ENCODE data around the gene CNRIP1. TPM values are rescaled to one million over a fixed set of nuclear protein-coding genes. Genes with fewer than 3 reads are reported as not detected.
A peak's percentile ranks its signal among the peaks of the same experiment; 100 is the strongest.
"Not testable (repeated sequence)": the region's sequence is repeated elsewhere in the genome, so short reads cannot be mapped to it uniquely, and the experiment has no call there.

The CNRIP1 gene
- total RNA-seq, 1 donor = not detected

DNA sequence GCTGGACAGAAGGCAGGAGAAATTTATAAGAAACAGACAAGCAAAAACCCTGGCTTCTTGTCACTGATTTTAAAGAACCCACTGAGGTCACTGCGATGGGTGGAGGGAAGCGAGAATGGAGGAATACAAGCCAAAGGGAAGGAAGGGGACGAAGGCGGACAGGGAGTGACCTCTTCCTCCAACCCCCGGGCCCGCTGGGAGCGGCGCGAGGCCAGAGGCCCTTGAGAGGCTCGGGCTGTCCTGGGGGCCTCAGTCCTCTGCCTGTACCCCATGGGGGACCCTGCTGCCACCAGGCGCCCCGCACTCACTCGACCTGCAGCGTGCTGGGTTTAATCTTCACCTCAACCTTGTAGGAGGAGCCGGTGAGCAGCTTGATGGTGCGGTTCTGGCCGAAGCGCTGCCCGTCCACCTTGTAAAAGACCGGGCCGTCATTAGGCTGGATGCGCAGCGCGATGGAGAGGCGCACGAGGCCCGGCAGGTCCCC lies 793 bp downstream of the CNRIP1 start:
- Histone ChIP-seq H3K27me3 (ENCODE audit: insufficient read depth, low read length) (peaks cover 41% of the 10 kb centered on the region), H3K4me1 (ENCODE audit: insufficient read depth, low read length) (peaks cover 20% of the 10 kb centered on the region), H3K4me3 (ENCODE audit: low read length) (peak overlapping the region; percentile 35), H3K9me3 (ENCODE audit: low read depth, low read length) (no peaks in the 10 kb centered on the region)

DNA sequence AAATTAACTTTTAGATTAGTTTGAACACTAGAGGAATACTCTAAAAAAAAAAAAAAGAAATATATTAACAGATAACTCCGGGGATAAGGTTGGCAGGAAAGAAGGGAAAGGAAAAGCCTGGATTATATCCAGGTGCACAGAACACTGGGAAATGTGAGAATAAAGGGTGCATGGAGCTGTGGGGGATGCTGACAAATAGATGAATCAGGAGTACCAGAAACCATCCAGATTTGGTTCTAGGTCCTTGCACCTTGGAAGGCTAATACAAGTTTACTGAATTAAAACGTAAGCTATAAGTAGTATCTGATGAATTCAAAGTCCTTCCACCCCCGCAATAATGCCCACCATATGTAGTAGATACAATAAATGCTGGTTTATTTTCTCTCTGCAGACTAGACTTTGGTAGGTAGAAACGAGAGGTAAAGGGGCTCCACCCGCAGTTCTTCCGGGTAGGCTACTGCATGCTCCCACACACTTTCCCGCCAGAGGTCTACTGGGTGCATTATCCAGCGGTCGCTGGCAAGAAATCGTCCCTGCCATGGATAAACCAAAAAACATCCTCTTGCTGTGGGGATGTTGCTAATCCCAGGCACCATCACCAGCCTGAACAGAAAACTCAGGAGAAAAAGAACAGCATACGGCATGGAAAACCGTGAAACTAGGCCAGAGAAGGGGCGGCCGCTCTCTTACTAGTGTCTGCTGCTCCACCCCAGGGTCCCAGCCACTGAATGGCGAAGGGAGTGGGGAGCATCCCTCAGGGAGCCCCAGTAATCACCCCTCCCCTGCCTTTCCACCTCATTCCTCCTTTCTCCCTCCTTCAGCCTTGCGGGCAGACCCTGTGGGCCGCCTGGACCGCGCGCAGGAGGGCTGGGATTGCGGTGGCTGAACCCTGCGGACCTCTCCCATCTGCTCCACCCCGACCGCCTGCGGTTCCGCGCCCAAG lies 1.5 kb downstream of the CNRIP1 start:
- Histone ChIP-seq H3K4me1 (ENCODE audit: insufficient read depth, low read length) (peaks cover 20% of the 10 kb centered on the region), H3K27me3 (ENCODE audit: insufficient read depth, low read length) (peaks cover 41% of the 10 kb centered on the region), H3K4me3 (ENCODE audit: low read length) (no peak overlapping the region), H3K9me3 (ENCODE audit: low read depth, low read length) (no peaks in the 10 kb centered on the region)

- peaks cover 20% of the 10 kb centered on the region for H3K4me1 ChIP-seq (ENCODE audit: insufficient read depth, low read length)
- peaks cover 45% of the 10 kb centered on the region for H3K27me3 ChIP-seq (ENCODE audit: insufficient read depth, low read length)
- H3K4me3 ChIP-seq (ENCODE audit: low read length) = no peak overlapping the region
- no peaks in the 10 kb centered on the region for H3K9me3 ChIP-seq (ENCODE audit: low read depth, low read length)
Observed at GRCh38 chr2:68316111-68316510, 3.6 kb downstream of the CNRIP1 start.

GRCh38 chr2:68311033-68311432 lies 8.7 kb downstream of the CNRIP1 start:
- no peaks in the 10 kb centered on the region for H3K9me3 ChIP-seq (ENCODE audit: low read depth, low read length)
- H3K4me3 ChIP-seq (ENCODE audit: low read length) = no peak overlapping the region
- H3K27me3 ChIP-seq (ENCODE audit: insufficient read depth, low read length) = peaks cover 10% of the 10 kb centered on the region
- H3K4me1 ChIP-seq (ENCODE audit: insufficient read depth, low read length) = no peaks in the 10 kb centered on the region

- Histone ChIP-seq H3K4me1 (ENCODE audit: insufficient read depth, low read length) (no peaks in the 10 kb centered on the region), H3K9me3 (ENCODE audit: low read depth, low read length) (no peaks in the 10 kb centered on the region), H3K4me3 (ENCODE audit: low read length) (no peak overlapping the region), H3K27me3 (ENCODE audit: insufficient read depth, low read length) (peaks cover 7% of the 10 kb centered on the region)
Observed at GRCh38 chr2:68309426-68309825, 10.3 kb downstream of the CNRIP1 start.

- H3K4me1 ChIP-seq (ENCODE audit: insufficient read depth, low read length); H3K4me3 ChIP-seq (ENCODE audit: low read length); H3K27me3 ChIP-seq (ENCODE audit: insufficient read depth, low read length); H3K9me3 ChIP-seq (ENCODE audit: low read depth, low read length): not testable (repeated sequence)
Observed at GRCh38 chr2:68303902-68304272, 15.9 kb downstream of the CNRIP1 start.

GRCh38 chr2:68303033-68303901 lies 16.5 kb downstream of the CNRIP1 start:
- H3K4me1 ChIP-seq (ENCODE audit: insufficient read depth, low read length) = no peaks in the 10 kb centered on the region
- H3K9me3 ChIP-seq (ENCODE audit: low read depth, low read length) = no peaks in the 10 kb centered on the region
- peaks cover 3% of the 10 kb centered on the region for H3K27me3 ChIP-seq (ENCODE audit: insufficient read depth, low read length)
- no peak overlapping the region for H3K4me3 ChIP-seq (ENCODE audit: low read length)

DNA sequence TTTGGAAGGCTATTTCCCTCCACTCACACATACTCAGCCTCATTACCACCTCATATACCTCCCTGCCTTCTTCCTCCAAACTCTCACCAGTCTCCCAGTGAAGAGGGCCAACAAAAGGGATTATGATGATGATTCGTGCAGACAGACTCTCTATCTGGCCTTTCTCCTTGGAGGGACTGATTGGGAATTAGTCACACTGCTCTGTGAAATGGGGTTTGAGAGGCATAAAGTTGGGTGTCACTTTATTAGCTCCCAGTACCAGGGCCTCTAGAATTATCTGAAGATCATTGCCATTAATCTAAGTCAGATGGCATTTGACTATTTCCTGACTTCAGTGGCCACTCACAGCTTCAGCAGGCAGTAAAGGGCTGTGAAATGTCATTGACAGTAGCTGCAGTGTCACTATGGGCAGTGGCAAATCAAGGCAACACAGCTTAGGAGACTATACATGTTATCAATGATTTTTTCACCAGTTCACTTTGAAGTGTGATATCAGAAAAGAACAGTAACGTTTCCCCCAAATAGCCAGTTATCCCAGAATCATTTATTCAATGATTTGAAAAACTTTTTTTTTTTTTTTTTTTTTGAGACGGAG lies 17.4 kb downstream of the CNRIP1 start:
- H3K27me3 ChIP-seq (ENCODE audit: insufficient read depth, low read length) = peaks cover 2% of the 10 kb centered on the region
- H3K9me3 ChIP-seq (ENCODE audit: low read depth, low read length) = no peaks in the 10 kb centered on the region
- no peak overlapping the region for H3K4me3 ChIP-seq (ENCODE audit: low read length)
- no peaks in the 10 kb centered on the region for H3K4me1 ChIP-seq (ENCODE audit: insufficient read depth, low read length)

DNA sequence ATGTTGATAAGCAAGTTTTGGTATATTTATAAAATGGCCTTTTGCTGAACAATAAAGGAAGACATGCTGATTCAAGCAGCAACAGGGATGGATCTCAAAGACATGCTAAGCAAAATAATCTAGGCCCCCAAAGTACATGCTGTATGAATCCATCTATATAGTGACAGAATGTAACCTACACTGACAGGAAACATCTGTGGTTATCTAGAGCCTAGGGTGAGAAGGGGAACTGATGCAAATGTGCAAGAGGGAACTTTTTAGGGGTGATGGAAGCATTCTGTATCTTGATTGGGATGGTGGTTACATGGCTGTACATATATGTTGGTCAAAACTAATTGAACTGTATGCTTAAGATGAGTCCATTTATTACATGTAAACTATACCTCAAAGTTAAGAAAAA lies 24.2 kb downstream of the CNRIP1 start:
- Histone ChIP-seq H3K9me3 (ENCODE audit: low read depth, low read length) (no peaks in the 10 kb centered on the region), H3K4me3 (ENCODE audit: low read length) (no peak overlapping the region), H3K27me3 (ENCODE audit: insufficient read depth, low read length) (no peaks in the 10 kb centered on the region), H3K4me1 (ENCODE audit: insufficient read depth, low read length) (no peaks in the 10 kb centered on the region)

- H3K4me1 ChIP-seq (ENCODE audit: insufficient read depth, low read length) = no peaks in the 10 kb centered on the region
- no peaks in the 10 kb centered on the region for H3K27me3 ChIP-seq (ENCODE audit: insufficient read depth, low read length)
- no peak overlapping the region for H3K4me3 ChIP-seq (ENCODE audit: low read length)
- H3K9me3 ChIP-seq (ENCODE audit: low read depth, low read length) = no peaks in the 10 kb centered on the region
Observed at GRCh38 chr2:68294913-68295312, 24.8 kb downstream of the CNRIP1 start.

GRCh38 chr2:68294187-68294586 lies 25.6 kb downstream of the CNRIP1 start:
- H3K4me1 ChIP-seq (ENCODE audit: insufficient read depth, low read length) = no peaks in the 10 kb centered on the region

GRCh38 chr2:68293755-68294154 lies 26.0 kb downstream of the CNRIP1 start:
- H3K27me3 ChIP-seq (ENCODE audit: insufficient read depth, low read length) = no peaks in the 10 kb centered on the region
- H3K9me3 ChIP-seq (ENCODE audit: low read depth, low read length) = no peaks in the 10 kb centered on the region
- H3K4me1 ChIP-seq (ENCODE audit: insufficient read depth, low read length) = no peaks in the 10 kb centered on the region
- H3K4me3 ChIP-seq (ENCODE audit: low read length) = no peak overlapping the region

More at GRCh38 chr2:68294187-68294586, 25.6 kb downstream of the CNRIP1 start:
- Histone ChIP-seq H3K4me3 (ENCODE audit: low read length) (no peak overlapping the region), H3K27me3 (ENCODE audit: insufficient read depth, low read length) (no peaks in the 10 kb centered on the region), H3K9me3 (ENCODE audit: low read depth, low read length) (no peaks in the 10 kb centered on the region)

GRCh38 chr2:68293024-68293423 lies 26.7 kb downstream of the CNRIP1 start:
- no peaks in the 10 kb centered on the region for H3K9me3 ChIP-seq (ENCODE audit: low read depth, low read length)
- no peak overlapping the region for H3K4me3 ChIP-seq (ENCODE audit: low read length)
- no peaks in the 10 kb centered on the region for H3K27me3 ChIP-seq (ENCODE audit: insufficient read depth, low read length)
- H3K4me1 ChIP-seq (ENCODE audit: insufficient read depth, low read length) = peaks cover 4% of the 10 kb centered on the region

DNA sequence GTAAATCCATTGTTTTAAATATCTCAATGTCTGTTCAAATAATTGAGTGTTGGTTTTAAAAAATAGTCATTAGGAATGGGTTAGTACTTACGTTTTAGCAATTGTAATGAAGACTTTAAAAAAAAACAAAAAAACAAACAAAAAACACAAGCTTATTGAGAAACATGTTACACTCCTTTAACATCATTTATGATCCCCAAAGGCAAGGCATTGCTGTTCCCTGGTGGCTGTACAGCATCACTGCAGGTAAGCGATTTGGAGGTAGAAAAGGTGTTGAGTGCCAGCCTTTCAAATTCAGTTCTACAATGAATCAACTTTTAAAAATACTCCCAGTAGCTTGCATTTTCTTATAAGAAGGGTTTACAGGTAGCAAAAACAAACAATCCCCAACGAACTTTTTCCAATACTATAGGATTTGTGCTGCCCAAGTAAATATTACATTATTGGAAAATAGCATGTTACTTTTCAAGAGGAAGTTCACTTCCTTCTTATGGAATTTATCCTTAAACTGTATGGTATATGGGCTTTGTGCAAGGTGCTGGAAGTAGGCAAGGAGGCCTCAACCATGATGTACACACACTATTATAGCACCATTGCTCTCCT lies 27.5 kb downstream of the CNRIP1 start:
- peaks cover 12% of the 10 kb centered on the region for H3K4me1 ChIP-seq (ENCODE audit: insufficient read depth, low read length)

More for the DNA sequence above, 27.5 kb downstream of the CNRIP1 start:
- no peaks in the 10 kb centered on the region for H3K9me3 ChIP-seq (ENCODE audit: low read depth, low read length)
- no peaks in the 10 kb centered on the region for H3K27me3 ChIP-seq (ENCODE audit: insufficient read depth, low read length)
- no peak overlapping the region for H3K4me3 ChIP-seq (ENCODE audit: low read length)

Data from mononuclear cell (primary cell).